ENCODE results near the gene TTLL10.

Gene TTLL10

GRCh38 chr1:1237874-1238701, 64.4 kb downstream of the TTLL10 start:
- DNase-seq, result no peak

GRCh38 chr1:1238702-1239178, 65.1 kb downstream of the TTLL10 start:
- no peak for DNase-seq

DNA sequence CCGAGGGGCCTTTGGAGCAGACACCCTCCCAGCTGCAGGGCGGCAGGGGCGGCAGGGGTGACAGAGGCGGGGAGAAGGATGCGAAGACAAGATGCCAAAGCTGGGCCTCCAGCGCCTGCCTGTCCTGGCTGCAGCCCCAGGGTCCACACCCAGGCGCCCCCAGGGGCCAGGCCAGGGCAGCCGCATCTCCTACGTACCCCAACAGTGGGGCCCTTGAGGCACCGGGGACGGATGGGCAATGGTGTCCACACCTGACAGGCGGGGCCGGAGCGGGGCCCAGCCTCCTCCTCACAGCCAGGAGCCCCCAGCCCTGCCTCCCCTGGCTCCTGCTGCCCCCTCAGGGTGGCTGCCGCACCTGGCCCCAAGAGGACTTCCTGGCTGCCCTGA, 65.5 kb downstream of the TTLL10 start:
- DNase-seq, result no peak

GRCh38 chr1:1239614-1240347, 66.1 kb downstream of the TTLL10 start:
- no peak for DNase-seq

GRCh38 chr1:1240348-1240732, 66.7 kb downstream of the TTLL10 start:
- DNase-seq, result no peak

DNA sequence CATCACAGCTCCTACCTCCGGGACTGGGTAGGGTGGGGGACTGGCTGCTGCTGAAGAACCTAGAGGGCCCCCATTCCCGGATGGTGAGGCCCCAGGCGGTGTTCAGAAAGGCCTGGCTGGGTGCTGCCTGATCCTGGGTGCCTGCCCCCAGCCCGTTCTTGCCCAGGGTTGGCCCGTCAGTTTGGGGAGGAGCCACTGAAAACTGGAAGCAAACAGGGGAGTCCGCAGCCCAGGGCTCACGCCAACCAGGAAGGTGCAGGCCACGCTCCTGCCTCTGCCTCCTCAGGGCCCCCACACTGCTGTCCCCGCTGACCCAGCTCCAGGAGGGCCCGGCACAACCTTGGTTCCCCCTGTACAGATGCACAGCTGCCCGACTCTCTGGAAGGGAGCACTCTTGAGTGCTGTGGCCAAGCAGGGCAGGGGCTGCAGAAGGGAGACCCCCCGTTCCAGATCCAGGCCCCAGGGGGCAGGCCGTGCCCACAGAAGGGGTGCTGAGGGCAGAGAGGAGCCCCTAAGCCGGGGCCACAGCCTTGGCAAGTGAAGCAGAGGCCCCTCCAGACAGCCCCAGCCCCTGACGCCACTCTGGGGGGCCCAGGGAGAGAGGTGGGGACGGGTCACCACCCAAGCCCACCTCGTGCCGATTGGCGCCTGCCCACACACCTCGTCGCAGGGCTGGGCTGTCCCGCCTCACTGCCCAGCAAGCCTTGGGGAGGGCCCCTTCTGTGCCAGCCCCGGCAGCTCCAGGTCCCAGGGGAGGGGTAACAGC, 67.3 kb downstream of the TTLL10 start:
- DNase-seq, result no peak

DNA sequence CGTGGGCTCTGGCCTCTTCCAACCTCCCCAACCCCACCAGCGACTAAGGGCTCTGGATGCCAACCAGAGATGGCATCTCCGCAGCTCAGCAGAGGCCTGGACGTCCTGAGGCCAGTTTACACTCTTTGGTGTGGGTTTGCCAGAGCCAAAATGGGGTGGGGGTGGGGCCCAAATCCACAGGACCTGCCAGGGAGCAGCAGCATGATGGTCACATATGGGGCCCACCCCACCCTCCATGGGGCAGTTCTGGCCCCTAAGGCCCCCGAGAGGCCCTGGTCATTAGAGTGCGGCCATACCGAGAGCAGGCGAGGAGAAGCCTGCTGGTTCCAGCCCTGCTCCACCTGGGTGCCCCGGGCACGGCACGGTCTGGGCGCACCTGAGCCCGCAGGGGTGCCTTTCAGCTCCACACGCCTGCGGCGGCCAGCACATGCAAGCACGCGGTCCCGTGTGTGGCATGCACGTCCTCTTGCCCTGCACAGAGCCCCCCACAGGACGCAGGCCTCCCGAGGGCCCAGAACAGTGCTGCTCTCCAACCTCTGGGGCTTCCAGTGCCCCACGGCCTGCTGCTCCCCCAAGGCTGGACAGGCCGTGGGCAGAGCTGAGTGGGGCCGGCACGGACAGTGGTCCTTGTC, 68.0 kb downstream of the TTLL10 start:
- DNase-seq, result no peak

DNA sequence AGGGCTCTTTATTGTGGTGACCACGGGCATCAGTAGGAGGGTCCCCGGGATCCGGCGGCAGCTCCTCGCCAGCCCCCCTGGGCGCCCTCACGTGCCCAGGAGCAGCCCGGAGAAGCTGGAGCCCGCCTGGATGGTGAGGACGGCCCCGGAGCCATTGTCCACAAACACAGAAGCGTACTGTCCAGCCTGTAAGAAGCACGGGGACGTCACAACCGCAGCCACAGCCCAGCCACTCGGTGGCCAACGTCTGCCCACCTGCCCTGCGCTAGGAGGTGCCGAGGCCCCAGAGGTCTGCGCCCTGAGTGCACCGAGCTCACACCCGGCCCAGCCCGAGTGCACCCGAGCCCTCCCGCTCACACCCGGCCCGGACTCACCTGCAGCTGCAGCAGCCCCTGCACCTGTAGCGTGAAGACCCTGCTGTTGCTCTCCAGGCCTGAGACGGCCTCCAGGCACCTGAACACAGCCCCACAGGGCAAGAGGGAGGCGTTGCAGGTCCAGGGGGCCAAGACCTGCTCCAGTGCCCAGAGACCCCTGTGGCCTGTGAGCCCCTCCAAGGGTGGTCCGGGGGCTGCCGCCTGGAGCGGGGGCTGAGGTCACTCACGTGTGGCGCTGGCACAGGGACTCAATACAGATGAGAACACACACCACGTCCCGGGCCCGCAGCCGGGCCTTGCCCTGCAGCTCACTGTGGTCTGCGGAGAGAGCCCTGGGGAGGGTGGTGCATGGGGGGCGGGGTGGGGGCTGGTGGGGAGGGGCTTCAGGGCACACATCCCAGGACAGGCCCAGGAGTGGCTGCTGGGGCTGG, 69.0 kb downstream of the TTLL10 start:
- no peak for DNase-seq

- DNase-seq, result no peak
Observed at GRCh38 chr1:1243266-1243660, 69.6 kb downstream of the TTLL10 start.

- DNase-seq, result no peak
Observed at GRCh38 chr1:1243807-1244191, 70.1 kb downstream of the TTLL10 start.

DNA sequence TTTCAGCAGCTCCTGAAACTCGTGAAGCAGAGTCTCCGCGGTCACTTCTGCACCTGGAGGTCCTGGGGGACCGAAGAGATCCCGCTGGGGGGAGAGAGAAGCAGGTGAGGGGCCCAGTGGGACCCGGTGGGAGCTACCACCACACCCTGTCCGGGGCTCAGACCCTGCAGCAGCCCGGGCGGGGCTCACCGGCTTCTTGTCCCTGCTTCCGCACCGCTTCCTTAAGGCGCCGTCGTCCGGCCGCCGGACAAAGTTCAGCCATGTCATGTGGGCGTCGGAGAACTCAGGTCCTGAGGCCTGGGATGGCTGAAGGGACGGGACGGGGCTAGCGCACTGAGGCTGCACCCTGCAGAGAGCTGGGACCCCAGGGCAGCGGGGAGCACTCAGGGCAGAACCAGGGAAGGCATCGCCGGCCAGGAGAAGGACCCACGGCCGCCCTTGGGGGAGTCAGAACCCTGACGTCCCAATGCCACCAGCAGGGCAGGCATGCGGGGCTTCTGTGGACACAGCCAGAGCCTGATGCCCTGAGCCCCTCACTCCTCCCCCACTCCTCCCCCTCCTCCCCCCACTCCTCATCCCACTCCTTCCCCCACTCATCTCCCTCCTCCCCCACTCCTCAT, 70.6 kb downstream of the TTLL10 start:
- no peak for DNase-seq

- no peak for DNase-seq
Observed at GRCh38 chr1:1245178-1245816, 71.6 kb downstream of the TTLL10 start.

DNA sequence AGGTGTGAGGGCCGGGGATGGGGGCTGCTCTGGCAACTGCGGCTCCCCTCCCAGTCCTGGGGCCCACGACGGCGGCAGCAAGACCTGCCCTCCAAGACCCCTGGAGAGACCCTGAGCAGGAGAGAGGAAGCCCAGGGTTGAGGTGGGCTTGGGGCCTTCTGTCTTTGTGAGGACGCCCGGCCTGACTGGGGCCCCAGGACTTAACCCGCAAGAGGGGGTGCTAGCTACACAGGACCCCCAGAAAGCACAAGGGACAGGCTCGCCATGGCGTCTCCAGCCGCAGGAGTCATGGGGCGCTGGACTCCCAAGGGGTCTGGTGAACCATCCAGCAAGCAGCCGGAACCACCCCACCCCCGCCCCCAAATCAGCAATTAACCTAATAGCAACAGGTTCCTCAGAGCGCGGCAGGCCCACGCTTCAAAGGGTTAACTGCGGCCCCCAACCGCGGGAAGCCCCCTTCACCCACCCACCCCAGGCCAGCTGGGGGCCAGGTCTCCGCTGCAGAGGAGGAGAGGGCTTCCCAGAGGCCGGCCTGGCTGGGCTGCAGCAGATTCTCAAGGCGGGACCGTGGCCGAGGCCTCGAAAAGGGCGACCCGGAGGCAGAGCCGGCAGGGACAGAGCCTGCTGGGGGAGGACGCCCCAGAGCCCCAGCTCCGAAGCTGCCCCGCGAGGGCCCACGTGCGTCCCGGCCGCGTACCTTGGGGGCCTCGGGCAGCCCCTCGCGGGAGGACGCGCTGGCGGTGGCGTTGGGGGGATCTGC, 72.3 kb downstream of the TTLL10 start:
- DNase-seq, result no peak

GRCh38 chr1:1246577-1247340, 73.1 kb downstream of the TTLL10 start, which contains the start of gene C1QTNF12:
C1QTNF12 (minus strand) TSS chr1:1246722; CDS start chr1:1246690, 32 bp downstream.
- no peak for DNase-seq

DNA sequence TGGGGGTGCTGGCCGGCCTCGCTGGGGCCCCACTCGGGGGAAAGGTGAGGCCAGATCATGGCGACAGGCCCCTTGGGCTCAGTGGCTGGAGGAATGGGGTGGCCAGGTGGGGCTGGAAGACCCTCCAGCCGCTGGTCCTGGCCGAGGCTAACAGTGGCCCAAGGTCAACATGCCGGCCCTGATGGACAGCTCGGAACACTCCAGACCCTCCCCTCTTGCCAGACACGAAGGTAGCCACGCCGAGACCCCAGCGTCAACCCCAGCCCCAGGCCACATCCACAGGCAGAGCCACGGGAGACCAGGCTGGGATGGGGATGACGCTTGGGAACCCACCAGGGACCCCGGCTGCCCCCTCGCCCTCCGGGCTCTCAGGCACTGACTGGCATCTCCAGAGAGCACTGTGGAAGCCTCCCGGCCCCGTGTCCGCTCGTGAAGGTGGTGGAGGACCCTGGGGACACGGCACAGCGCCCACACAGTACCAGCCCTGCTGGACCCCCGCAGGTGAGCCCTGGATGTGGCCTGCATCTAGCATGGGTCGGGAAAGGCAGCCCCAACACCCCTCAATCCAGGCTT, 73.7 kb downstream of the TTLL10 start:
- DNase-seq, result no peak
